ENCODE measurements around the gene MORC2. TPM values are rescaled to one million over a fixed set of nuclear protein-coding genes. Genes with fewer than 3 reads are reported as not detected.

MORC2 gene
- 29.3 TPM for polyA plus RNA-seq (2012; ENCODE audit: insufficient read depth, insufficient read length)

GRCh38 chr22:30968015-30968923 lies at the start of gene MORC2:
TSS of gene MORC2 (minus strand) at chr22:30968774. CDS start at chr22:30967889, 885 bp downstream.
- no peak for DNase-seq (ENCODE audit: low read depth, low spot score)
- H3K4me3 ChIP-seq (ENCODE audit: low read length): peak within 1 kb of the TSS; percentile 65

GRCh38 chr22:31005535-31005934 lies 37.0 kb upstream of the MORC2 start:
- no peak for DNase-seq (ENCODE audit: low read depth, low spot score)
- no peak overlapping the region for H3K4me3 ChIP-seq (ENCODE audit: low read length)

- no peak overlapping the region for H3K4me3 ChIP-seq (ENCODE audit: low read length)
- no peak for DNase-seq (ENCODE audit: low read depth, low spot score)
These were observed 32.7 kb upstream of the MORC2 start for GRCh38 chr22:31001124-31001770.

GRCh38 chr22:30998329-30998728 lies 29.8 kb upstream of the MORC2 start:
- H3K4me3 ChIP-seq (ENCODE audit: low read length): no peak overlapping the region
- DNase-seq (ENCODE audit: low read depth, low spot score): no peak

- no peak overlapping the region for H3K4me3 ChIP-seq (ENCODE audit: low read length)
- no peak for DNase-seq (ENCODE audit: low read depth, low spot score)
These were observed 27.9 kb upstream of the MORC2 start for GRCh38 chr22:30996462-30996861.

GRCh38 chr22:30994960-30995359 lies 26.4 kb upstream of the MORC2 start:
- DNase-seq (ENCODE audit: low read depth, low spot score): no peak
- H3K4me3 ChIP-seq (ENCODE audit: low read length): no peak overlapping the region

GRCh38 chr22:30992565-30992964 lies 24.0 kb upstream of the MORC2 start:
- H3K4me3 ChIP-seq (ENCODE audit: low read length): no peak overlapping the region
- DNase-seq (ENCODE audit: low read depth, low spot score): no peak

- no peak for DNase-seq (ENCODE audit: low read depth, low spot score)
- H3K4me3 ChIP-seq (ENCODE audit: low read length): no peak overlapping the region
These were observed 22.1 kb upstream of the MORC2 start for GRCh38 chr22:30990690-30991089.

- no peak for DNase-seq (ENCODE audit: low read depth, low spot score)
- no peak overlapping the region for H3K4me3 ChIP-seq (ENCODE audit: low read length)
These were observed 20.9 kb upstream of the MORC2 start for GRCh38 chr22:30989474-30989873.

- H3K4me3 ChIP-seq (ENCODE audit: low read length): no peak overlapping the region
- no peak for DNase-seq (ENCODE audit: low read depth, low spot score)
These were observed 17.1 kb upstream of the MORC2 start for GRCh38 chr22:30985561-30986208.

GRCh38 chr22:30984317-30984716 lies 15.7 kb upstream of the MORC2 start:
- H3K4me3 ChIP-seq (ENCODE audit: low read length): no peak overlapping the region
- DNase-seq (ENCODE audit: low read depth, low spot score): no peak

GRCh38 chr22:30982512-30982911 lies 13.9 kb upstream of the MORC2 start:
- no peak overlapping the region for H3K4me3 ChIP-seq (ENCODE audit: low read length)
- no peak for DNase-seq (ENCODE audit: low read depth, low spot score)

- H3K4me3 ChIP-seq (ENCODE audit: low read length): no peak overlapping the region
These were observed 11.4 kb upstream of the MORC2 start for GRCh38 chr22:30979932-30980331.

GRCh38 chr22:30978304-30978962 lies 9.9 kb upstream of the MORC2 start:
- no peak overlapping the region for H3K4me3 ChIP-seq (ENCODE audit: low read length)
- no peak for DNase-seq (ENCODE audit: low read depth, low spot score)

More at GRCh38 chr22:30979932-30980331, 11.4 kb upstream of the MORC2 start:
- no peak for DNase-seq (ENCODE audit: low read depth, low spot score)

GRCh38 chr22:30970356-30970746 lies 1.8 kb upstream of the MORC2 start:
- peak overlapping the region; percentile 65 for H3K4me3 ChIP-seq (ENCODE audit: low read length)

GRCh38 chr22:30969532-30970355 lies 1.2 kb upstream of the MORC2 start:
- peak; percentile 44 for DNase-seq (ENCODE audit: low read depth, low spot score)
- peak overlapping the region; percentile 65 for H3K4me3 ChIP-seq (ENCODE audit: low read length)

More at GRCh38 chr22:30970356-30970746, 1.8 kb upstream of the MORC2 start:
- no peak for DNase-seq (ENCODE audit: low read depth, low spot score)

- DNase-seq (ENCODE audit: low read depth, low spot score): peak; percentile 95
- peak within 1 kb of the TSS; percentile 65 for H3K4me3 ChIP-seq (ENCODE audit: low read length)
These were observed 454 bp upstream of the MORC2 start, which contains the start of gene TUG1 for GRCh38 chr22:30968924-30969531. TSS of gene TUG1 (plus strand) at chr22:30969265.

- H3K4me3 ChIP-seq (ENCODE audit: low read length): no peak overlapping the region
- no peak for DNase-seq (ENCODE audit: low read depth, low spot score)
These were observed 3.7 kb downstream of the MORC2 start for GRCh38 chr22:30964858-30965257.

Data from Jurkat, Clone E6-1 (cell line).